ENCODE data around the gene ZPBP2. TPM values are rescaled to one million over a fixed set of nuclear protein-coding genes. Genes with fewer than 3 reads are reported as not detected.
"Not testable (repeated sequence)": the region's sequence is repeated elsewhere in the genome, so short reads cannot be mapped to it uniquely, and the experiment has no call there.

The ZPBP2 gene
- total RNA-seq, 2 experiments from 2014 or later = not detected

DNA sequence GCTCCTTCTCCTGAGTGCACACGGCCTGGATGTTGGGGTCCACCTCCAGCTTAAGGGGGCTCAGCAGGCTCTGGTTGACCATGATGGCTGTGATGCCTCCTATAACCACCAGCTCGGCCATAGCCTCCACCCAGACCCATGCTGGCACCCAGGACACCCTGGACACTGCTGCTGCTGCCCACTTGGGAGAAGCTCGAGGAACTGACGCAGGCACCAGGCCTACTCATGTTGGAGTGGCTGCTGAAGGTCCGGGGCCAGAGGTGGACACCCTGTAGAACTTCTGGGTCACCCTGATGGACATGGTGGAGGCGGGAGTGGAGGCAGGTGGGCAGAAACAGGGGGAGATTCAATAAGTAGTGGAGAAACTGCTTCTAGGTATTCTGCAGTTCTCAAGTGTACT lies 31.9 kb upstream of the ZPBP2 start:
- Mint-ChIP-seq H3K4me3 (no peak overlapping the region), H3K27me3 (no peaks in the 10 kb centered on the region), H3K9me3 (peaks cover 34% of the 10 kb centered on the region), H3K36me3 (ENCODE audit: low read depth) (peaks cover 49% of the 10 kb centered on the region), H3K27ac (no peak overlapping the region), H3K4me1 (peaks cover 8% of the 10 kb centered on the region)
- no peak for DNase-seq
- POLR2A ChIA-PET = no interaction called here
- CTCF ChIA-PET = interaction anchor here (0.9 to 1.4 kb wide), 3 partner anchors 8 to 214 kb away, joined by 3 to 6 read pairs (median 5); no protein-coding TSS in a partner anchor

DNA sequence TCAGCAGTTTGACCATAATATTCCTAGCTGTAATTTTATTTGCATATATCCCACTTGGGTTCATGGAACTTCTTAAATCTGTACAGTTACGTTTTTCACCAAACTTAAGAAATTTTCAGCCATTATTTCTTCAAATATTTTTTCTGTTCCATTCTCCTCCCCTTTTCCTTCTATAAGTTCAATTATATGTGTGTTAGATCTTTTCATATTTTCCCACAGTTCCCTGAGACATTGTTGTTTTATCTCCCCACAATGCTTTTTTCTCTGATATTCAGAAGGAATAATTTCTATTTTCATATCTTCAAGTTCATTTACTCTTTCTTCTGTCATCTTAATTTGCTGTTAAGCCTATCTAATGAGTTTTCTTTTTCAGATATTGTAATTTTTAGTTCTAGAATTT lies 29.9 kb upstream of the ZPBP2 start:
- CTCF ChIA-PET = no interaction called here
- Mint-ChIP-seq H3K27ac (no peak overlapping the region), H3K4me1 (peaks cover 16% of the 10 kb centered on the region)

DNA sequence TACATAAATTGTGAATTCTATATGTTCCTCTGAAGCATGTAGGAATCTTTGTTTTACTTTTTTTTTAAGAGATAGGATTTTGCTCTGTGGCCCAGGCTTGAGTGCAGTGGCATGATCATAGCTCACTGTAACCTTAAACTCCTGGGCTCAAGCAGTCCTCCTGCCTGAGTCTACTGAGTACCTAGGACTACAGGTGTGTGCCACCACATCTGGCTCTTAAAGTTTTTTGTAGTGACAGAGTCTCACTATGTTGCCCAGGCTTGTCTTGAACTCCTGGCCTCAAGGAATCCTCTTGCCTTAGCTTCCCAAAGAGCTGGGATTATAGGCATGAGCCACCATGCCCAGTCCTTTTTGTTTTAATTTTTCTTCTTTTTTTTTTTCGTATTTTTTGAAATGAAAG lies 29.2 kb upstream of the ZPBP2 start:
- DNase-seq = no peak
- H3K27ac Mint-ChIP-seq = no peak overlapping the region
- ChIA-PET POLR2A (no interaction called here), CTCF (interaction anchor here (0.6 to 1.2 kb wide), 2 partner anchors 8 to 602 kb away, joined by 6 read pairs; no protein-coding TSS in a partner anchor)
- H3K27me3 Mint-ChIP-seq = no peaks in the 10 kb centered on the region
- peaks cover 57% of the 10 kb centered on the region for H3K36me3 Mint-ChIP-seq (ENCODE audit: low read depth)
- H3K9me3 Mint-ChIP-seq = peaks cover 40% of the 10 kb centered on the region
- H3K4me3 Mint-ChIP-seq = no peak overlapping the region
- H3K4me1 Mint-ChIP-seq = peaks cover 23% of the 10 kb centered on the region

More for the DNA sequence above, 29.9 kb upstream of the ZPBP2 start:
- POLR2A ChIA-PET = no interaction called here
- Mint-ChIP-seq H3K4me3 (no peak overlapping the region), H3K27me3 (no peaks in the 10 kb centered on the region), H3K36me3 (ENCODE audit: low read depth) (peaks cover 57% of the 10 kb centered on the region), H3K9me3 (peaks cover 40% of the 10 kb centered on the region)
- no peak for DNase-seq

DNA sequence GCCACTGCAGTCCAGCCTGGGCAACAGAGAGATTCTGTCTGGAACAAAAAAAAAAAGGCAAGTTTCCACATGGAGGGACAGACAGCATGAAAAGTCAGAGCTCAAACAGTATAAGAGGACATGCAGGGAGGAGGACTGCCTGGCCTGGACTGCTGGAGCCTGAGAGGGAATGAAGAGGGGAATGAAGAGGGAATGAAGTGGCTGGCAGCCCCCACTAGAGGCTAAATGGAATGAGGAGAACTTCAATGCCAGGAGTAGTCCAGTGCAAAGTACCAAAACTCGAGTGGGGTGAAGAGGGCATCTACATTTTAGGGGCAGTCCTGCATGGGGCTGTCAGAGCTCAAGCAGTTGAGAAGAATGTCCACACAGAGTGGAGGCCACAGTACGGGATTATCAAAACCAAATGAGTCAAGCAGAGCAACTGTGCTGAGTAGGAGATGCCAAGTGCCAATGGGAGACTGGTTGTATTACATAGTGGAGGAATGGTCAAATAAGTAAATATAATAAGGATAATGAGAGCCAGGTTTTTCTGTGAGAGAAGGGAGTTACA lies 26.8 kb upstream of the ZPBP2 start:
- no peak overlapping the region for H3K4me3 Mint-ChIP-seq
- DNase-seq = no peak
- peaks cover 38% of the 10 kb centered on the region for H3K4me1 Mint-ChIP-seq
- peaks cover 47% of the 10 kb centered on the region for H3K36me3 Mint-ChIP-seq (ENCODE audit: low read depth)
- CTCF ChIA-PET = interaction anchor here (0.7 kb wide), 1 partner anchor 21 kb away, joined by 3 read pairs; no protein-coding TSS in a partner anchor
- H3K27ac Mint-ChIP-seq = no peak overlapping the region
- H3K27me3 Mint-ChIP-seq = no peaks in the 10 kb centered on the region
- H3K9me3 Mint-ChIP-seq = peaks cover 30% of the 10 kb centered on the region
- POLR2A ChIA-PET = no interaction called here

DNA sequence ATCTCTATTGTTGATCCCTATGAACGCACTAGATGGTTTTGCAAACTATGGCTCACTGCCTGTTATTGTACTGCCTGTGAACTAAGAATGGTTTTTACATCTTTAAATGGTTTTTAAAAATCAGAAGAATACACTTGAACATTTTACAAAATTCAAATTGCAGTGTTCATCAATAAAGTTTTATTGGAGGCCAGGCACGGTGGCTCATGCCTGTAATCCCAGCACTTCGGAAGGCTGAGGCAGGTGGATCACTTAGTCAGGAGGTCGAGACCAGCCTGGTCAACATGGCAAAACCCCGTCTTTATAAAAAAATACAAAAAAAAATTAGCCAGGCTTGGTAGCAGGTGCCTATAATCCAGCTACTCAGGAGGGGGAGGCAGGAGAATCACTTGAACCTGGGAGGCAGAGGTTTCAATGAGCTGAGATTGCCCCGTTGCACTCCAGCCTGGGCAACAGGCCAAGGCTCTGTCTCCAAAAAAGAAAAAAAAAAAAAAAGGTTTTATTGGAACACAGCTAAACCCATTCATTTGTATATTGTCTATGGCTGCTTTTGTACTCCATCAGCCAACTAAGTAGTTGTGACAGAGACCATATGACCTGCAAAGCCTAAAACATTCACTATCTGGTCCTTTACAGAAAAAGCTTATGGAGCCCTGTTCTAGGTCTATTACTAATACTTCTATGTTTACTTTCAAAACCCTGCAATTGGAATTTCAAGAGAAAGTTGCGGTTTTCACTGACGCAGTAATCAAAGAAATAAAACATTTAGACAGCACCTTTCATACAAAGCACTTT lies 22.8 kb upstream of the ZPBP2 start:
- ChIA-PET POLR2A (no interaction called here), CTCF (interaction anchor here (0.6 to 1.9 kb wide), 5 partner anchors 9 to 286 kb away, joined by 3 to 5 read pairs (median 3); no protein-coding TSS in a partner anchor)
- H3K4me1 Mint-ChIP-seq = peaks cover 61% of the 10 kb centered on the region
- no peak overlapping the region for H3K27ac Mint-ChIP-seq
- no peak overlapping the region for H3K4me3 Mint-ChIP-seq
- no peak for DNase-seq
- peaks cover 35% of the 10 kb centered on the region for H3K36me3 Mint-ChIP-seq (ENCODE audit: low read depth)
- H3K27me3 Mint-ChIP-seq = no peaks in the 10 kb centered on the region
- peaks cover 10% of the 10 kb centered on the region for H3K9me3 Mint-ChIP-seq

DNA sequence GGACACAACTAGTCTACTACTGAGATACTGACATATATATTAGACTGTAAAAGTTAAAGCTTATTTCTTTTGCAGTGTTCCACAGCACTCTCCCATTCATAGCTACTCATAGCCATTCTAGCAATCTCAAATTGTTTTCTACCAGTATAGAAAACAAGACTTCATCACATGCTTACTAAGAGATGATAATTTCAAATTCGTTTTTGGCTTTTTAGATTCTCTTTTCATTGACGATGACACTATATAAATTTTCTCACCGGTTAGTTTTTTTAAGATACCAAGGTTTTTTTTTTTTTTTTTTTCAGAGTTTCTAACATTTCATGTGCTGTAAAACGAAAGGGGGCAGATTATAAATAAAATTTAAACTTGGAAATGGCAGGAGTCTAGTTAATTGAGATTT lies 21.8 kb upstream of the ZPBP2 start:
- Mint-ChIP-seq H3K27me3 (no peaks in the 10 kb centered on the region), H3K9me3 (peaks cover 7% of the 10 kb centered on the region), H3K4me1 (peaks cover 56% of the 10 kb centered on the region), H3K36me3 (ENCODE audit: low read depth) (peaks cover 29% of the 10 kb centered on the region), H3K27ac (no peak overlapping the region), H3K4me3 (no peak overlapping the region)
- ChIA-PET POLR2A (no interaction called here), CTCF (interaction anchor here (0.5 to 0.8 kb wide), 3 partner anchors 114 to 983 kb away, joined by 3 to 4 read pairs (median 4); no protein-coding TSS in a partner anchor)
- DNase-seq = no peak

DNA sequence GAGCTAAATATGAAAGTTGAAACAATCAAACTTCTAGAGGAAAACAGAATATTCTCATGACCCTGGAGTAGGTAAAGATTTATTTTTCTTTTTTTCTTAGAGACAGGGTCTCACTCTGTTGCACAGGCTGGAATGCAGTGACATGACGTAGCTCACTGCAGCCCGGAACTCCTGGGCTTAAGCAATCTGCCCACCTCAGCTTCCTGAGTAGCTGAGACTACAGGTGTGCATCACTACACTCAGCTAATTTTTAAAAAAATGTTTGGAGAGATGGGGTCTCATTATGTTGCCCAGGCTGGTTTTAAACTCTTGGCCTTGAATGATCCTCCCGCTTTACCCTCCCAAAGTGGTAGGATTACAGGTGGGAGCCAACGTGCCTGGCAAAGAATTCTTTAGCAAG lies 19.4 kb upstream of the ZPBP2 start:
- H3K27ac Mint-ChIP-seq = no peak overlapping the region
- peaks cover 51% of the 10 kb centered on the region for H3K4me1 Mint-ChIP-seq
- peaks cover 18% of the 10 kb centered on the region for H3K36me3 Mint-ChIP-seq (ENCODE audit: low read depth)
- DNase-seq = no peak
- H3K27me3 Mint-ChIP-seq = no peaks in the 10 kb centered on the region
- POLR2A ChIA-PET = no interaction called here
- H3K9me3 Mint-ChIP-seq = peaks cover 3% of the 10 kb centered on the region
- no peak overlapping the region for H3K4me3 Mint-ChIP-seq
- CTCF ChIA-PET = interaction anchor here (0.6 to 0.9 kb wide), 3 partner anchors 35 to 119 kb away, joined by 3 to 5 read pairs (median 3); no protein-coding TSS in a partner anchor

DNA sequence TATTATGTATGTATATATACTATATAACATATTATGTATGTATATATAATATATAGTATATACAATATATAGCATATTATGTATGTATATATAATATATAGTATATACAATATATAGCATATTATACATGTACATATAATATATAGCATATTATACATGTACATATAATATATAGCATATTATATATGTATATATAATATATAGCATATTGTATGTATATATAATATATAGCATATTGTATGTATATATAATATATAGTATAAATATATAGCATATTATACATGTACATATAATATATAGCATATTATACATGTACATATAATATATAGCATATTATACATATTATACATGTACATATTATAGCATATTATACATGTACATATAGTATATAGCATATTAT lies 17.8 kb upstream of the ZPBP2 start:
- H3K4me3 Mint-ChIP-seq, H3K27me3 Mint-ChIP-seq, H3K9me3 Mint-ChIP-seq, POLR2A ChIA-PET, H3K27ac Mint-ChIP-seq, CTCF ChIA-PET, DNase-seq: not testable (repeated sequence)
- Mint-ChIP-seq H3K36me3 (ENCODE audit: low read depth) (peaks cover 18% of the 10 kb centered on the region), H3K4me1 (peaks cover 44% of the 10 kb centered on the region)

DNA sequence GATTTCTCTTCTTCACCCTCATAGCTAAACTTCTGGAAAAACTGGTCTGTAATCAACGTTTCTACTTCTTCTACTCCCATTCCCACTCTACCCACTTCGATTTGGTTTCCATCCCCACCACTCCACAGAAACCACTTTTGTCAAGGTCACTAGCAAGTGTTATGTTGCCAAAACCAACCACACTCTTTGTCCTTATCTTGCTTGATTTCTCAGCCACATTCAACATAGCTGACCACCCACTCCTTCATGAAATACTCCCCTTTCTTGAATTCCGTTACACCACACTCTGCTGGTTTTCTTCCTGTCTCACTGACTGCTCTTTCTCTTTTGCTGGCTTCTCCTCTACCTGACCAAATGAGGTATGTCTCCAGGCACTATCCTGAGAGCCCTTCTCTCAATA lies 15.8 kb upstream of the ZPBP2 start:
- peaks cover 2% of the 10 kb centered on the region for H3K9me3 Mint-ChIP-seq
- H3K27me3 Mint-ChIP-seq = no peaks in the 10 kb centered on the region
- ChIA-PET POLR2A (interaction anchor here (0.6 kb wide), 1 partner anchor 32 kb away, joined by 3 read pairs; no protein-coding TSS in a partner anchor), CTCF (interaction anchor here (0.9 kb wide), 1 partner anchor 31 kb away, joined by 4 read pairs; no protein-coding TSS in a partner anchor)
- no peak overlapping the region for H3K4me3 Mint-ChIP-seq
- DNase-seq = no peak
- no peak overlapping the region for H3K27ac Mint-ChIP-seq
- peaks cover 17% of the 10 kb centered on the region for H3K36me3 Mint-ChIP-seq (ENCODE audit: low read depth)
- H3K4me1 Mint-ChIP-seq = peaks cover 36% of the 10 kb centered on the region

DNA sequence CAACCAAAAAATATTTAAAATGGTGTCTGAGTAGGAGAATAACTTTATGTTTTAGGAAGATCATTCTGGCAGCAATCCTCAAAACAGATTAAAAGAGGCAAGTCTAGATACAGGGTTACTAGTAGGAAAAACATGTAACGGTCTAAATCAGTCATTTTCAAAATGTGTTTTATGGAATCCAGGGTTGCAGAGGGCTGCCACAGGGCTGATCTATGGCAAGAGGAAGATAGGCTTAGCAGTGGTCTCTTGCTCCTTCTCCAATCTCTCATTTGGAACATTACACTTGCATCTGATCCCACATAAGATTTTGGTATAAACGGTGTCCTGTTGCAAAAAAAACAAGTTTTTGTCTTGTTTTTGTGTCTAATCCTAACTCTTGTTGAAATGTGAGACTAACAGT lies 13.1 kb upstream of the ZPBP2 start:
- Mint-ChIP-seq H3K36me3 (ENCODE audit: low read depth) (peaks cover 15% of the 10 kb centered on the region), H3K27me3 (no peaks in the 10 kb centered on the region), H3K4me1 (peaks cover 19% of the 10 kb centered on the region), H3K9me3 (peaks cover 2% of the 10 kb centered on the region), H3K4me3 (no peak overlapping the region), H3K27ac (no peak overlapping the region)
- DNase-seq = no peak
- CTCF ChIA-PET = interaction anchor here (1.2 kb wide), 1 partner anchor 12 kb away, joined by 3 read pairs; no protein-coding TSS in a partner anchor
- POLR2A ChIA-PET = interaction anchor here (0.7 kb wide), 1 partner anchor 9 kb away, joined by 3 read pairs; the partner anchor contains the start of gene IKZF3

DNA sequence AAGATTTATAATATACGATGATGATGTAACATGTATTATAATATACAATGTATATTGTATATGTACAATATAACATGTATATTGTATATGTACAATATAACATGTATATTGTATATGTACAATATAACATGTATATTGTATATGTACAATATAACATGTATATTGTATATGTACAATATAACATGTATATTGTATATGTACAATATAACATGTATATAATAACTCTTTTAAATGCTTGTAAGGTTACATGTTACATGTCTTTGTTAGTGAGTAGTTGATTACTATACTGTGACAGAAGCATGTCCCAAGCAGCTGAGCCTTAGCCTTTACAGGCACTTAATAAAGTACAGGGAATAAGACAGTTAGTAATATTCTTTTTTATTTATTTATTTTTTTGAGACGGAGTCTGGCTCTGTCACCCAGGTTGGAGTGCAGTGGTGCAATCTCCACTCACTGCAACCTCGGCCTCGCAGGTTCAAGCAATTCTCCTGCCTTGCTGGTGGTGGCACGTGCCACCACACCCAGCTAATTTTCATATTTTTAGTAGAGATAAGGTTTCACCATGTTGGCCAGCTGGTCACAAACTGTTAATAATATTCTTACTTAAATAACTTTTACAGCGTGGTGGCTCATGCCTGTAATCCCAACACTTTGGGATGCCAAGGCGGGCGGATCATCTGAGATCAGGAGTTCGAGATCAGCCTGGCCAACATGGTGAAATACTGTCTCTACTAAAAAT lies 11.9 kb upstream of the ZPBP2 start:
- DNase-seq, H3K27me3 Mint-ChIP-seq, H3K4me3 Mint-ChIP-seq, H3K9me3 Mint-ChIP-seq, POLR2A ChIA-PET, CTCF ChIA-PET, H3K27ac Mint-ChIP-seq: not testable (repeated sequence)
- Mint-ChIP-seq H3K36me3 (ENCODE audit: low read depth) (peaks cover 14% of the 10 kb centered on the region), H3K4me1 (peaks cover 27% of the 10 kb centered on the region)

DNA sequence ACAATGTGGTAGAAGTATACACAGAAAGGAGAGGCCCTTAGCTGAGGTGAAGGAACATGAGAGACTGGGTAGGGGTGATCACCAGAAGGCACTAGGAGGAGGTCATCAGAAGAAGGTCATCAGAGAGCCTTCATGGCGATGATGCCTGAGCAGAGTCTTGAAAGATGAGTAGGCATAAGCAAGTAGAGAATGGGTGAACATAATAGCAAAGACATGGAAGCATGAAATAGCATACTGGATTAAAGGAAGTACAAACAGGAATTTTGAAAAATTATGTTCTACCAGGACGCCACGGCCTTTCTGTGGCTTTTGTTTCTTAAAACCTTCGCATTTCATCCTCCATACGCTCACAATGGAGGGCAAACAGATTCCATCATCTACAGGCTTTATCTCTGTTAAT lies 6.8 kb upstream of the ZPBP2 start:
- H3K9me3 Mint-ChIP-seq = no peaks in the 10 kb centered on the region
- CTCF ChIA-PET = interaction anchor here (1.3 to 1.8 kb wide), 6 partner anchors 14 to 239 kb away, joined by 3 to 7 read pairs (median 4); no protein-coding TSS in a partner anchor
- H3K27ac Mint-ChIP-seq = peak overlapping the region; percentile 80
- H3K27me3 Mint-ChIP-seq = no peaks in the 10 kb centered on the region
- POLR2A ChIA-PET = interaction anchor here (0.9 to 1.6 kb wide), 2 partner anchors 92 to 106 kb away, joined by 3 to 5 read pairs; no protein-coding TSS in a partner anchor
- H3K4me1 Mint-ChIP-seq = peaks cover 44% of the 10 kb centered on the region
- DNase-seq = no peak
- H3K36me3 Mint-ChIP-seq (ENCODE audit: low read depth) = peaks cover 10% of the 10 kb centered on the region
- H3K4me3 Mint-ChIP-seq = peak overlapping the region; percentile 65

Data from activated CD4-positive, alpha-beta T cell treated with anti-CD3 and anti-CD28 coated beads, Interleukin-2, amount 10 ng/mL, durations not matched to agents 7 days and 5 days (primary cell).